Measurements from ENCODE around the gene SLC4A9. TPM values are rescaled to one million over a fixed set of nuclear protein-coding genes. Genes with fewer than 3 reads are reported as not detected.

SLC4A9 gene, protein sequence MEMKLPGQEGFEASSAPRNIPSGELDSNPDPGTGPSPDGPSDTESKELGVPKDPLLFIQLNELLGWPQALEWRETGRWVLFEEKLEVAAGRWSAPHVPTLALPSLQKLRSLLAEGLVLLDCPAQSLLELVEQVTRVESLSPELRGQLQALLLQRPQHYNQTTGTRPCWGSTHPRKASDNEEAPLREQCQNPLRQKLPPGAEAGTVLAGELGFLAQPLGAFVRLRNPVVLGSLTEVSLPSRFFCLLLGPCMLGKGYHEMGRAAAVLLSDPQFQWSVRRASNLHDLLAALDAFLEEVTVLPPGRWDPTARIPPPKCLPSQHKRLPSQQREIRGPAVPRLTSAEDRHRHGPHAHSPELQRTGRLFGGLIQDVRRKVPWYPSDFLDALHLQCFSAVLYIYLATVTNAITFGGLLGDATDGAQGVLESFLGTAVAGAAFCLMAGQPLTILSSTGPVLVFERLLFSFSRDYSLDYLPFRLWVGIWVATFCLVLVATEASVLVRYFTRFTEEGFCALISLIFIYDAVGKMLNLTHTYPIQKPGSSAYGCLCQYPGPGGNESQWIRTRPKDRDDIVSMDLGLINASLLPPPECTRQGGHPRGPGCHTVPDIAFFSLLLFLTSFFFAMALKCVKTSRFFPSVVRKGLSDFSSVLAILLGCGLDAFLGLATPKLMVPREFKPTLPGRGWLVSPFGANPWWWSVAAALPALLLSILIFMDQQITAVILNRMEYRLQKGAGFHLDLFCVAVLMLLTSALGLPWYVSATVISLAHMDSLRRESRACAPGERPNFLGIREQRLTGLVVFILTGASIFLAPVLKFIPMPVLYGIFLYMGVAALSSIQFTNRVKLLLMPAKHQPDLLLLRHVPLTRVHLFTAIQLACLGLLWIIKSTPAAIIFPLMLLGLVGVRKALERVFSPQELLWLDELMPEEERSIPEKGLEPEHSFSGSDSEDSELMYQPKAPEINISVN
- total RNA-seq = not detected in 2 replicates

DNA sequence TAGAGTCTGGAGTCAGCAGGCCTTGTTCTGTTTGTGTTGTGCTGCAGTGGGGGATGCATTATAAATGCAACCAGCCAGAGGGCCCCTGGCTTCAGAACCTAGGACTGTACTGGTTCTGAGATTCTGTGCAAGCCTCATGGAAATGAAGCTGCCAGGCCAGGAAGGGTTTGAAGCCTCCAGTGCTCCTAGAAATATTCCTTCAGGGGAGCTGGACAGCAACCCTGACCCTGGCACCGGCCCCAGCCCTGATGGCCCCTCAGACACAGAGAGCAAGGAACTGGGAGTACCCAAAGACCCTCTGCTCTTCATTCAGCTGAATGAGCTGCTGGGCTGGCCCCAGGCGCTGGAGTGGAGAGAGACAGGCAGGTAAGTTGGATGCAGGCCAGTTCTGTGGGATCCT is at the start of gene SLC4A9:
Gene SLC4A9, plus strand, starts transcription at position 94 of the 400 bp plus-strand sequence. Its CDS starts 43 bp downstream, at position 137.
- intact Hi-C loops (cut with micrococcal nuclease) = loop anchor here (5.0 kb wide), 2 partner anchors 42 to 277 kb away; partner anchors contain the start of genes ANKHD1 and TMCO6

- intact Hi-C loops (cut with micrococcal nuclease) = no loop called here
Measured at GRCh38 chr5:140310434-140310833, 49.6 kb upstream of the SLC4A9 start.

DNA sequence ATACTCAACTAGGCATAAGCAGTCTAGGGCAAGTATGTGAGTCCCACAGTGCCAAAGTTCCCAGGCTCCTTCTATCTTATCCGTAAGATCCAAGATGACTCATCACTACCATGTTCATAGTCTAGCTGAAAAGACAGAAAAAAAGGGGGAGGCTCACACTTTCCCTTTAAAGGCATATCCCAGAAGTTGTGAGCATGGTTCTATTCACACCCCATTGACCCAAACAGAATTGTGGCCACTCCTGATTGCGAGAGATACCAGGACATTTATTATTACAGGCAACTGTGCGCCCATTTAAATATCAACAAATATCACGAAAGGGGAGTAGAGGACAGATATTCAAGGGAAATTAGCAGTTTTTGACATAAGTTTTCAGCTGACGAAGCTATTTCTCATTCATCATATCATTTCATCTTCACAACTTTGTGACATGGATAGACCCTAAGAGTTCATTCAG is 49.0 kb upstream of the SLC4A9 start:
- intact Hi-C loops (cut with micrococcal nuclease) = no loop called here

DNA sequence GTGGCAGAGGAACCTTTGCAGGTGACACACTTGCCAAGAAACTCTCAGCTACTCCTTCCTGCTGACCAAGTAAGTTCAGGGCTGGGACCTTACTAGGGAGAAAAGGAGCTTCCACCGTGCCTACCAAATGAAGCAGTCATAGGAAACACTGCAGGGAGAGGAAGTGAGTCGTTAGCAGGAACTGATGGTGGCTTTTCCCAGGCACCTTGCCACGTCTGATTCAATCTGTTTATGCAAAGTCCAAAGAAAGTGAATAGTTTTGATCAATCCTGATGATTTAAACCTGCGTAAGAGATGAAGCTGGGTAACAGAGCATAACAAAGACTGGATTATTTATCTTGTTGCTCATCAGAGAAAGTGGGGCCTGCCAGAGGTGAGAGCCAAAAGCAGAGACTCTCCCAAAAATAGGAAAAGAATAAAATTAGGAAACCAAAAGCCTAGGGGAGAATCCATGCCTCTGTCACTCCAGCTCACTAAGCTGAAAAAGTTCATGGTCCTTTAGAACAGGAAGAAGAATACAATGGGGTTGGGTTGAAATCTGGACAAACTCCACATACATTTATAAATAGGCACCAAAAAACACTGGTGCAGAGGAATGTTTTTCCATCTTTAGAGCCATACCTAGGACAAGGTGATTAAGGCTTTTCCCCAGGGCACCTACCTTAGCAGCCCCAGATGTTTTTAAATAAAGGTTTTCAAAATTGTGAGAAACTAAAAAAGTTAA is 47.8 kb upstream of the SLC4A9 start:
- intact Hi-C loops (cut with micrococcal nuclease) = no loop called here

DNA sequence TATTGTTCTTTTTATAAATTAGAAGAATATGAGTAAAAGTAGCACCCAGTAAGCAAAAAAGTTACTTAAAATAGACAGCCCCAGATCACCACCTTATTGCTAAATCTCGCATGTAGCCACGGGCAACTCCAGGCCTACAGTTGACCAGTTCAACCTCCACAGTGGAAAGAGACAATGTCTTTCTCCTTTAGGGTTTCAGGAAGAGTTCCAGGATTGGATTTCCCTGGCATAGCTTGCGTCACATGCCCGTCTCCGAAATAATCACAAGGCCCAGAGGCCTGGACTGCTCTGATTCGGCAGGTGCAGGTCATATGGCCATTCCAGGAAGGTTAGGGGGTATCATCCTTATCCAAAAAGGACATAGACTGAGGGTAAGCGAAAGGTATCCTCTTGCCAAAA is 47.2 kb upstream of the SLC4A9 start:
- intact Hi-C loops (cut with micrococcal nuclease) = no loop called here

- intact Hi-C loops (cut with micrococcal nuclease) = no loop called here
Measured at GRCh38 chr5:140317859-140318258, 42.1 kb upstream of the SLC4A9 start.

GRCh38 chr5:140318792-140319191 is 41.2 kb upstream of the SLC4A9 start:
- intact Hi-C loops (cut with micrococcal nuclease) = no loop called here

DNA sequence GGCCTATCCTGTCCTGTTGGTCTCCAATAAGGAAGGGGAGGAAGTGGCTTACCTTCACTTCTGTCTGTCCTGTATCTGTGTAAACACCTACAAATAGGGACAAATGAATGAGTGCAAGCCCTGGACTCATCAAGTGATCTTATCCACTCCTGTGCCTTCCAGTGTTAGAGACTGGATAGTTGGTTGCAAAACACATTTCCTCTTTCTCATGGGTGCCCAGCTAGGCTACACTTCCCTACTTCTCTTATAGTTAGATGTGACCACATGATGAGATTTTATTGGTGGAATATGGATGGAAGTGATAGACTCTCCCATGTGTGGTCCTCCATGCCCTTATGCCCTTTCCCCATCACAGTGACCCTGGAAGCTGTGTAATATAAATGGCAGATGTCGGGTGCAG is 40.2 kb upstream of the SLC4A9 start:
- intact Hi-C loops (cut with micrococcal nuclease) = no loop called here

- intact Hi-C loops (cut with micrococcal nuclease) = no loop called here
Measured at GRCh38 chr5:140321796-140322195, 38.2 kb upstream of the SLC4A9 start.

DNA sequence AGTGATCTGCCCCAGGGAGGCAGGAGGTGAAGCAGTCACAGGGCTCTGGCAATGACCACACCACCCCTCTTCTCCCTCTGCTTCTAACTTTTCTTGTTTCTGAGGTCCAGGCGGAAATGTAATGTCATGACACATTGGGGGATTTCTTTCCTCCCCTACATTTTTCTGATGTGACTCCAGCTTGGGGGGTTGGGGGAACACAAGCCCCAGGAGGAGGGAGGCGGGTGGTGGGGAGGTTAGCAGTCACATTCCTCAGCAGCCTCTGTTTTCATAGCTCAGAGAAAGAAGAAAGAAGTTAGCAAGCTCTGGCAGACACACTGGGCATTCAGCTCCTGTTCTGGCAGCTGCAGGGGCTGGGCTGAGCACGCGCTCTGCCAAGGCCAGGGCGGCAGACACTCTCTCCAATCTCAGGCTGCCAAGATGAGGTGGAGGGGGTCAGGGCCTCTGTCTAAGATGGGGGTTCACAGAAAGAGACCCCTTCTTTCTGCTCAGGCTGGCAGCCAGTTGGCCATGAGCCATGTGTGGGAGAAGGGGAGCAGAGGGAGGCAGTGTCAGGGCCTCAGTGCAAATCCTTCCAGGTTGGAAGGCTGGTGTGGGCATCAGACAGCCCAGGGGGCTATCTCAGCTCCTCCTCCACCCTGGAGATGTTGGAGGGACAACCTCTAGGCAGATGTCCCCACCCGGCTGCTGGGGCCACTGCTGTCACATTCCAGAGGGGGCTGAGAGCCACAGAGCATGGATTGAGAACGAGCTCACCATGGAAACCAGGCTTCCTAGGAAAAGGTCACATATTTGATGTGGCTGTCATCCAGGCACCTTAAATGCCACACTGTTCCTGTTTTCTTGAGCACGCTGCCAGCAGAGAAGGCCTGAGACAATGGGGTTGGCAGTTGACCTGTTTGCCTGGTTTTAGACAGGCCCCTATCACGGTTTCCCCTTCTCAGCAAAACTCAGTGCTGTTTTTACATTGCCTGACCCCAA is 37.0 kb upstream of the SLC4A9 start:
- intact Hi-C loops (cut with micrococcal nuclease) = no loop called here

GRCh38 chr5:140324041-140324600 is 35.9 kb upstream of the SLC4A9 start:
- intact Hi-C loops (cut with micrococcal nuclease) = no loop called here

GRCh38 chr5:140324617-140325241 is 35.3 kb upstream of the SLC4A9 start:
- intact Hi-C loops (cut with micrococcal nuclease) = no loop called here

- intact Hi-C loops (cut with micrococcal nuclease) = no loop called here
Measured at GRCh38 chr5:140325486-140325885, 34.5 kb upstream of the SLC4A9 start.

DNA sequence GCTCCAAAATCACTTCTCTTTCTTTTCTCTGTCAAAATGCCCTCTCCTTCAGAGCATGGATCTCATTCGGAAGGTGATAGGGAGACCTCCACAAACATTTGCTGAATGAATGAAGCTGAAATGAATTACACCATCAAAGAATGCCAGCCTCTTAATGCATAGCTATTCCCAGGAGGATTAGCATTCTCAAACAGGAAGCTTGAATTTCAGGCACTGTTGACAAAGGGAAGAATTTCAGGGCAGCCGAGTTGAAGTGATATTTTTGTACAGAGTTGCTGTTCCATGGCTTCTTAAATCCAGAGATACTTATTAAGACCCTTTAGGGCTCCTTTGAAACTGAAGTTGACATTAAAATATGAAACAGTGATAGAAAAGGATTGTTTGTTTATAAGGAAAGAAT is 32.4 kb upstream of the SLC4A9 start:
- intact Hi-C loops (cut with micrococcal nuclease) = no loop called here

GRCh38 chr5:140328036-140328764 is 31.8 kb upstream of the SLC4A9 start:
- intact Hi-C loops (cut with micrococcal nuclease) = no loop called here

DNA sequence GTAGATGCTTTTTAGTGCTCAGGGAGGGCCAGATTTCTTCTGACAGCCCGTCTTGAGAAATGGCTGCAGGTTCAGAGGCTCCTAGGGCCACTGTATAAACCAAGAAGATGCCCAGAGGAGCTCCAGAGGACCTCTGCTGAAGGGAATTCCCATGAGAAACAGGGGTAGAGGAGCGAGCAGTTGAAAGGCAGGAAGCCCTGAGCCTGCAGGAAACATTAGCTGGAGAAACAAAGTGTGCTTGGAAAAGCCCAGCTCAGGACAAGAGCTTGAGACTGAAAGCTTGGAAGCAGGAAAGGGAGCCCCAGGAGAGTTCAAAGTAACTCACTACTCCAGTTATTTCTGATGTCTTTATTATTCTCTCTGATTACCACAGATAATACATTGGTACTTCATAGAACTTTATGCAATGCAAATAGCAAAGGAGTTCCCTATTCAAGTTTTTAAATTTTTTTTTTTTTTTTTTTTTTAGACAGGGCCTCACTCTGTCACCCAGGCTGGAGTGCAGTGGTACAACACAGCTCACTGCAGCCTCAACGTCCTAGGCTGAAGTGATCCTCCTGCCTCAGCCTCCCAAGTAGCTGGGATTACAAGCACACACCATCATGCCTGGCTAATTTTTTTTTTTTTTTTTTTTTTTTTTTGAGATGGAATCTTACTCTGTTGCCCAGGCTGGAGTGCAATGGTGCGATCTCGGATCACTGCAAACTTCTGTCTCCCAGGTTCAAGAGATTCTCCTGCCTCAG is 30.1 kb upstream of the SLC4A9 start:
- intact Hi-C loops (cut with micrococcal nuclease) = no loop called here

- intact Hi-C loops (cut with micrococcal nuclease) = no loop called here
Measured at GRCh38 chr5:140331638-140332037, 28.4 kb upstream of the SLC4A9 start.

DNA sequence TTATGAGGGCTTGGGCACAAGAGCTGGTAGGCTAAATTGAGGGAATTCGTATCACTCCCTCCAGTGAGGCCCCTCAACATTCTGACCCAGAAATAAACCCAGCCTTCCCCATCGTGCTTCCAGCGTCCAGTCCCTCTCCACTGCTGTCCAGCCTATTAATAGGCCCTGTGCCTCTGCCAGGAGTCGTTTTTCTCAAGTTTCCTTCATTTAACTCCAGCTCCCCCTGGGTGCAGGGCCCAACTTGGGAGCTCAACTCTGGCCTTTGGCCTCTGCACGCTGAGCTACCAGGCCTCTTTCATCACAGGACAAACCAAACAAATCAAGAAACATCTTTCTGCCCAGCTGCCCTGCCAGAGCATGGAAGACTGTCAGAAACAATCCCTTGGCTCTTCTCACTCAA is 23.6 kb upstream of the SLC4A9 start:
- intact Hi-C loops (cut with micrococcal nuclease) = no loop called here
